H1 (cell line): ENCODE measurements around the gene CCNK. TPM values are rescaled to one million over a fixed set of nuclear protein-coding genes. Genes with fewer than 3 reads are reported as not detected.

ENCODE experiments used
- CTCF ChIA-PET: fragments of 300-600 bp; sonication (Branson Sonifier 250); formaldehyde crosslinking; loops from one replicate; lab custom pipeline; 2021; ENCODE audit not compliant: partially characterized antibody; lab: Charles Lee
- POLR2A ChIA-PET: fragments of 300-600 bp; sonication (Branson Sonifier 250); formaldehyde crosslinking; loops from one replicate; lab custom pipeline; 2021; ENCODE audit warnings: inconsistent platforms; ENCODE audit not compliant: partially characterized antibody; lab: Charles Lee
- DNase-seq, 2 experiments: peaks; one replicate each; pipeline versions ENCODE4 v3.0.0 to v3.0.0-alpha.2; 2010 to 2022; ENCODE audit warnings: low spot score in 2 of 2, low read depth in 1 of 2, mixed read lengths in 1 of 2
- FAIRE-seq: peaks from 2 replicates; lab custom pipeline; 2011; peaks lifted over from hg19 to GRCh38; lab: Jason Lieb, UNC
- H2AFZ ChIP-seq: 2 replicates; pipeline ENCODE4 v1.8.1; 2012; ENCODE audit warnings: low read length, inconsistent platforms
- H2AK5ac ChIP-seq: 2 replicates; pipeline ENCODE4 v1.6.1; 2013; ENCODE audit warnings: low read depth, low read length
- H2BK120ac ChIP-seq: replicated peaks from 2 replicates; pipeline ENCODE3; 2013; ENCODE audit warnings: low read depth, low read length, inconsistent platforms
- H2BK12ac ChIP-seq: 2 replicates; pipeline ENCODE4 v1.6.1; 2013; ENCODE audit warnings: low read depth, low read length
- H2BK15ac ChIP-seq: 2 replicates; pipeline ENCODE4 v1.6.1; 2013; ENCODE audit warnings: low read length
- H2BK20ac ChIP-seq: 2 replicates; pipeline ENCODE4 v1.6.1; 2013; ENCODE audit warnings: low read length
- H2BK5ac ChIP-seq: 2 replicates; pipeline ENCODE4 v1.6.1; 2013; ENCODE audit warnings: low read depth, low read length
- H3K14ac ChIP-seq: 2 replicates; pipeline ENCODE4 v1.6.1; 2013; ENCODE audit warnings: inconsistent platforms; ENCODE audit not compliant: insufficient read length
- H3K18ac ChIP-seq: 2 replicates; pipeline ENCODE4 v1.6.1; 2013; ENCODE audit warnings: low read length; ENCODE audit errors: extremely low read depth
- H3K23ac ChIP-seq: 2 replicates; pipeline ENCODE4 v1.6.1; 2013; ENCODE audit warnings: inconsistent platforms; ENCODE audit not compliant: insufficient read length
- H3K23me2 ChIP-seq: 2 replicates; pipeline ENCODE4 v1.6.1; 2013; ENCODE audit warnings: low read depth, low read length
- H3K27ac ChIP-seq: 2 replicates; pipeline ENCODE4 v1.6.1; 2011; ENCODE audit warnings: low read depth, low read length, inconsistent platforms
- H3K27me3 ChIP-seq, 4 experiments: replicated peaks in 1 of 4; 1 replicate in 1 of 4; 2 replicates in 3 of 4; pipeline versions ENCODE4 v1.6.1 to v1.8.1; 2011 to 2013; ENCODE audit warnings: low read length in 3 of 4, mild to moderate bottlenecking in 3 of 4, inconsistent platforms in 2 of 4, mixed read lengths in 2 of 4, moderate library complexity in 1 of 4; ENCODE audit not compliant: control insufficient read depth in 3 of 4, insufficient read depth in 3 of 4; ENCODE audit errors: extremely low read depth in 1 of 4
- H3K36me3 ChIP-seq, 4 experiments: 2 replicates each; pipeline versions ENCODE4 v1.6.1 to v1.8.1; 2011 to 2013; ENCODE audit warnings: mild to moderate bottlenecking in 4 of 4, low read length in 3 of 4, moderate library complexity in 2 of 4, control low read depth in 1 of 4, inconsistent platforms in 1 of 4; ENCODE audit not compliant: insufficient read depth in 4 of 4, control insufficient read depth in 2 of 4
- H3K4ac ChIP-seq: replicated peaks from 2 replicates; pipeline ENCODE3; 2013; ENCODE audit warnings: low read length, low read depth, mixed read lengths, inconsistent platforms; ENCODE audit not compliant: insufficient read length
- H3K4me1 ChIP-seq, 4 experiments: replicated peaks in 1 of 4; 1 replicate in 1 of 4; 2 replicates in 3 of 4; pipeline versions ENCODE4 v1.6.1 to v1.8.1; 2011 to 2013; ENCODE audit warnings: low read length in 3 of 4, inconsistent platforms in 2 of 4, mixed read lengths in 1 of 4; ENCODE audit not compliant: insufficient read depth in 4 of 4, control insufficient read depth in 3 of 4
- H3K4me2 ChIP-seq, 2 experiments: 2 replicates each; pipeline versions ENCODE4 v1.6.1 to v1.8.1; 2011 to 2013; ENCODE audit warnings: low read depth in 2 of 2, low read length in 2 of 2, control low read depth in 1 of 2, inconsistent platforms in 1 of 2, mild to moderate bottlenecking in 1 of 2; ENCODE audit not compliant: insufficient read depth in 1 of 2
- H3K4me3 ChIP-seq, 4 experiments: fragments of 200-600, 300-600 bp in 1 of 4; sonication (generic), shearing (Covaris generic), sonication (Bioruptor Twin) in 1 of 4; 2 replicates each; pipeline versions ENCODE4 v1.5.1 to v1.8.1; 2011 to 2016; ENCODE audit warnings: low read length in 4 of 4, low read depth in 3 of 4, control low read depth in 2 of 4, inconsistent platforms in 2 of 4, mild to moderate bottlenecking in 2 of 4, mixed read lengths in 1 of 4, moderate library complexity in 1 of 4; ENCODE audit not compliant: insufficient read depth in 2 of 4; ENCODE audit errors: extremely low read depth in 1 of 4
- H3K56ac ChIP-seq: replicated peaks from 2 replicates; pipeline ENCODE3; 2013; ENCODE audit warnings: low read depth, mild to moderate bottlenecking, mixed read lengths, low read length, inconsistent platforms; ENCODE audit not compliant: insufficient read length
- H3K79me1 ChIP-seq: 2 replicates; pipeline ENCODE4 v1.6.1; 2013; ENCODE audit warnings: low read depth, low read length, control low read depth
- H3K79me2 ChIP-seq, 2 experiments: 2 replicates each; pipeline versions ENCODE4 v1.6.1 to v1.8.1; 2012 to 2013; ENCODE audit warnings: low read length in 2 of 2, mild to moderate bottlenecking in 2 of 2, inconsistent platforms in 1 of 2; ENCODE audit not compliant: insufficient read depth in 2 of 2, control insufficient read depth in 1 of 2
- H3K9ac ChIP-seq, 4 experiments: replicated peaks in 1 of 4; 1 replicate in 1 of 4; 2 replicates in 3 of 4; pipeline versions ENCODE4 v1.6.1 to v1.8.1; 2011 to 2013; ENCODE audit warnings: low read depth in 3 of 4, low read length in 3 of 4, control low read depth in 2 of 4, mild to moderate bottlenecking in 2 of 4, moderate library complexity in 2 of 4, inconsistent platforms in 1 of 4; ENCODE audit errors: extremely low read depth in 1 of 4
- H3K9me3 ChIP-seq, 2 experiments: 2 replicates each; pipeline versions ENCODE4 v1.6.1 to v1.8.1; 2012 to 2013; ENCODE audit warnings: mild to moderate bottlenecking in 2 of 2, moderate library complexity in 2 of 2, control low read depth in 1 of 2, inconsistent platforms in 1 of 2, low read depth in 1 of 2, low read length in 1 of 2, mixed read lengths in 1 of 2; ENCODE audit not compliant: insufficient read depth in 2 of 2
- H4K20me1 ChIP-seq, 2 experiments: replicated peaks in 1 of 2; 2 replicates each; pipeline versions ENCODE3 to v1.8.1; 2011 to 2013; ENCODE audit warnings: inconsistent platforms in 2 of 2, low read length in 2 of 2, mild to moderate bottlenecking in 1 of 2; ENCODE audit not compliant: insufficient read depth in 2 of 2, control insufficient read depth in 1 of 2
- H4K5ac ChIP-seq: 2 replicates; pipeline ENCODE4 v1.6.1; 2013; ENCODE audit warnings: low read length, low read depth, mixed read lengths, inconsistent platforms; ENCODE audit not compliant: insufficient read length
- H4K8ac ChIP-seq: 2 replicates; pipeline ENCODE4 v1.8.0; 2013; ENCODE audit warnings: mild to moderate bottlenecking, moderate library complexity, low read length, inconsistent platforms; ENCODE audit not compliant: insufficient read depth; ENCODE audit errors: extremely low read depth
- H4K91ac ChIP-seq: replicated peaks from 2 replicates; pipeline ENCODE3; 2013; ENCODE audit warnings: low read length, mixed read lengths, inconsistent platforms; ENCODE audit not compliant: insufficient read length
- BRCA1 ChIP-seq: IDR thresholded peaks from 2 replicates; pipeline ENCODE4 v1.6.1; 2012; ENCODE audit warnings: low read depth, low read length, improper control_type of control experiment
- CTBP2 ChIP-seq: IDR thresholded peaks from 2 replicates; pipeline ENCODE4 v1.7.0; 2011; ENCODE audit warnings: borderline replicate concordance, mild to moderate bottlenecking, moderate library complexity, mixed read lengths, low read length; ENCODE audit not compliant: insufficient read depth, insufficient read length
- KDM5A ChIP-seq: fragments of 200-600 bp; IDR thresholded peaks from 2 replicates; pipeline ENCODE4 v1.7.1; 2012; ENCODE audit warnings: mild to moderate bottlenecking, low read length, inconsistent platforms, mixed read lengths
- TCF12 ChIP-seq: IDR thresholded peaks from 2 replicates; pipeline ENCODE4 v1.6.1; 2011; ENCODE audit warnings: low read depth, mild to moderate bottlenecking, low read length
- YY1 ChIP-seq: IDR thresholded peaks from 2 replicates; pipeline ENCODE4 v1.6.1; 2011; ENCODE audit warnings: low read depth, mild to moderate bottlenecking, low read length
- WGBS, 2 experiments: shearing (Covaris generic) in 1 of 2; methylation state at CpG; one replicate each; pipeline versions ENCODE4 v1.1.6 to v1.1.7; 2013 to 2015; ENCODE audit warnings: low lambda C conversion rate in 2 of 2, mixed read lengths in 2 of 2, inconsistent platforms in 1 of 2, low coverage in 1 of 2, missing lambda C conversion rate in 1 of 2; ENCODE audit not compliant: insufficient replicate concordance in 2 of 2, insufficient coverage in 1 of 2, insufficient read length in 1 of 2; ENCODE audit errors: extremely low coverage in 1 of 2, missing lambda C conversion rate in 1 of 2; 5-methylcytosine and 5-hydroxymethylcytosine counted together
- polyA plus RNA-seq, 7 experiments: library from polyadenylated mRNA; depleted of rRNA in 3 of 7; stranded (reverse) in 5 of 7; unstranded in 2 of 7; fragments of >200 nt in 5 of 7; fragments of 200-250 nt in 2 of 7; gene quantifications; 1 replicate in 5 of 7; 2 replicates in 1 of 7; 4 replicates in 1 of 7; pipeline versions ENCODE4 v1.2.1 to v1.2.3, GENCODE V29; 2011 to 2013; ENCODE audit warnings: missing spikeins in 2 of 7, mixed read lengths in 2 of 7
- total RNA-seq: library from RNA; stranded (reverse); fragmentation: NEBNext Ultra II Directional; extraction: Animal tissue kit (Norgen Biotek cat#: 25700); gene quantifications from 2 replicates; pipeline ENCODE4 v1.2.1, GENCODE V29; 2021
- TF ChIP-seq, protein P1 (sequence below): IDR thresholded peaks from 2 replicates; pipeline ENCODE4 v1.6.1; 2011; ENCODE audit warnings: low read depth, mild to moderate bottlenecking, low read length; ENCODE audit not compliant: insufficient read depth

The CCNK gene
- total and polyA plus RNA-seq, 2 of the 8 experiments (the other 6 are each of a cell fraction or from before 2014, with no cell fraction given) = 10.7 to 82.7 TPM

- Histone ChIP-seq H2BK120ac (no peak overlapping the region), H3K56ac (no peak overlapping the region), H2BK12ac (no peak overlapping the region), H3K9me3 (no peaks in the 10 kb centered on the region), H3K27ac (no peak overlapping the region), H2AK5ac (no peak overlapping the region), H4K20me1 (peaks cover 5 to 20% of the 10 kb centered on the region in 2 experiments), H3K23me2 (peaks cover 2% of the 10 kb centered on the region; the same call in 1 of the 2 replicates), H3K79me1 (peaks cover 33% of the 10 kb centered on the region), H4K91ac (no peak overlapping the region), H3K18ac (no peak overlapping the region), H4K8ac (no peak overlapping the region), H3K14ac (no peak overlapping the region), H2AFZ (no peak overlapping the region), H2BK15ac (no peak overlapping the region), H3K79me2 (peaks cover 0 to 50% of the 10 kb centered on the region in 2 experiments; a peak in 2 of 4 replicates), H3K4me3 (no peak overlapping the region), H3K36me3 (no peaks in the 10 kb centered on the region), H3K27me3 (no peaks in the 10 kb centered on the region), H4K5ac (no peak overlapping the region), H3K4ac (no peak overlapping the region), H3K4me1 (peaks cover 0 to 11% (median 5%) of the 10 kb centered on the region in 4 experiments; a peak in 5 of 7 replicates), H3K9ac (no peak overlapping the region), H3K23ac (no peak overlapping the region), H2BK5ac (no peak overlapping the region), H2BK20ac (no peak overlapping the region), H3K4me2 (no peak overlapping the region)
- no peak for DNase-seq
- TF ChIP-seq YY1 (no peak), KDM5A (no peak), TCF12 (no peak), CTBP2 (no peak), BRCA1 (no peak)
- TF ChIP-seq, protein P1, sequence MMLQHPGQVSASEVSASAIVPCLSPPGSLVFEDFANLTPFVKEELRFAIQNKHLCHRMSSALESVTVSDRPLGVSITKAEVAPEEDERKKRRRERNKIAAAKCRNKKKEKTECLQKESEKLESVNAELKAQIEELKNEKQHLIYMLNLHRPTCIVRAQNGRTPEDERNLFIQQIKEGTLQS = no peak
- ChIA-PET CTCF (interaction anchor here (0.6 to 3.7 kb wide), 6 partner anchors 10 to 29 kb away, joined by 3 to 19 read pairs (median 4); no protein-coding TSS in a partner anchor), POLR2A (interaction anchor here (0.7 kb wide), 1 partner anchor 18 kb away, joined by 3 read pairs; no protein-coding TSS in a partner anchor)
- no peak for FAIRE-seq
- WGBS, 2 experiments = 89% methylated on average over 13 of the region's 13 CpGs; no CpG with 5 or more reads in 1 of the 2 experiments
Measured at GRCh38 chr14:99552572-99553216, 71.5 kb downstream of the CCNK start.
